ENCODE results near the gene CARS1. TPM values are rescaled to one million over a fixed set of nuclear protein-coding genes. Genes with fewer than 3 reads are reported as not detected.
A peak's percentile ranks its signal among the peaks of the same experiment; 100 is the strongest.

Gene CARS1
- total and polyA plus RNA-seq, 9 of the 15 experiments (the other 6 are each of a cell fraction or from before 2014, with no cell fraction given), result 14.4 to 106 (median 73.6) TPM

- H3K27ac ChIP-seq (ENCODE audit: extremely low read depth, low read depth, low read length), result peak overlapping the region; percentile 84
- intact Hi-C loops (cut with micrococcal nuclease) (no loop called here), in situ Hi-C loops (cut with MboI) (no loop called here)
- no peaks in the 10 kb centered on the region for H3K9me3 ChIP-seq (replicated peaks; ENCODE audit: control insufficient read depth, insufficient read depth, low read depth, low read length)
- no peaks in the 10 kb centered on the region for H3K27me3 ChIP-seq (ENCODE audit: control insufficient read depth in 2 of 2, insufficient read depth in 2 of 2, low read length in 2 of 2)
- peak overlapping the region; percentile 93 for H3K4me2 ChIP-seq (ENCODE audit: insufficient read depth, low read length)
- H3K4me3 ChIP-seq, result peak overlapping the region; percentile 52
- H3K9me1 ChIP-seq (ENCODE audit: control insufficient read depth, insufficient read depth, low read length), result peaks cover 2% of the 10 kb centered on the region
- CTCF ChIA-PET (ENCODE audit: low intra/inter-chr PET ratio), result no interaction called here
- peaks cover 39% of the 10 kb centered on the region; the same call in 2 of the 3 replicates for H3K36me3 ChIP-seq (ENCODE audit: control insufficient read depth, insufficient read depth, low read length)
- POLR2A ChIA-PET, result interaction anchor here (0.6 to 3.0 kb wide), 9 partner anchors 8 to 35 kb away, joined by 3 to 16 read pairs (median 6); no protein-coding TSS in a partner anchor
- peak; percentile 20 for ATAC-seq
- H3K4me1 ChIP-seq (replicated peaks in 1 of 2; ENCODE audit: control insufficient read depth in 2 of 2, insufficient read depth in 2 of 2, low read length in 2 of 2), result peaks cover 15% of the 10 kb centered on the region in 2 experiments; a peak in 4 of 5 replicates
- H2AFZ ChIP-seq (ENCODE audit: low read depth, low read length), result no peak overlapping the region
- DNase-seq (ENCODE audit: extremely low read depth in 1 of 4, low spot score in 3 of 4), result peak in 2 of 4 experiments; percentile 39 to 63
- WGBS (ENCODE audit: insufficient coverage, low coverage, missing lambda C conversion rate), result 0% methylated on average over 17 of the region's 17 CpGs
- FAIRE-seq, result peak; percentile 84
- H4K20me1 ChIP-seq (replicated peaks; ENCODE audit: control insufficient read depth, insufficient read depth, low read length), result peaks cover 32% of the 10 kb centered on the region
- peak overlapping the region; percentile 78 to 99 for H3K9ac ChIP-seq (ENCODE audit: insufficient read depth in 1 of 2, low read depth in 2 of 2, low read length in 2 of 2)
- BruUV-seq (replicated peaks), result TSS peak; percentile 50
- peaks cover 67% of the 10 kb centered on the region for H3K79me2 ChIP-seq (ENCODE audit: control insufficient read depth, insufficient read depth, low read length)
- TF ChIP-seq SIN3A (IDR thresholded peaks at IDR 0.05; ENCODE audit: borderline replicate concordance in 2 of 2, control insufficient read depth in 1 of 2, low read depth in 2 of 2, low read length in 2 of 2) (0 out of 4 replicates have a peak, but pooled peaks have one; percentile 1 to 22), ZNF584 (CRISPR knock-in tag; IDR thresholded peaks at IDR 0.05; ENCODE audit: low read depth) (no peak), NFRKB (IDR thresholded peaks at IDR 0.05; ENCODE audit: low read depth) (0 out of 2 replicates have a peak, but pooled peaks have one; percentile 47), ARID4B (CRISPR knock-in tag; IDR thresholded peaks at IDR 0.05) (0 out of 2 replicates have a peak, but pooled peaks have one; percentile 17), E2F5 (CRISPR knock-in tag; IDR thresholded peaks at IDR 0.05) (0 out of 2 replicates have a peak, but pooled peaks have one; percentile 25), CHD1 (IDR thresholded peaks at IDR 0.05; ENCODE audit: low read length) (peak; percentile 88), RBBP5 (IDR thresholded peaks at IDR 0.05; ENCODE audit: borderline replicate concordance, insufficient read depth, low read length, poor library complexity, severe bottlenecking) (peak; percentile 33), TRIM25 (IDR thresholded peaks at IDR 0.05; ENCODE audit: borderline replicate concordance) (no peak), POLR2H (tag; IDR thresholded peaks at IDR 0.05; ENCODE audit: low read depth) (no peak), YY1 (IDR thresholded peaks at IDR 0.05; ENCODE audit: borderline replicate concordance in 1 of 3, control insufficient read depth in 1 of 3, extremely low read depth in 1 of 3, insufficient read depth in 3 of 3, insufficient read length in 1 of 3, insufficient replicate concordance in 2 of 3, low read depth in 1 of 3, low read length in 2 of 3) (peak; percentile 39 to 88 (median 57))
Observed at GRCh38 chr11:2990617-2991451, 66.4 kb downstream of the CARS1 start.
